HG03520 (cell line): ENCODE results near the gene FPGT.
A peak's percentile ranks its signal among the peaks of the same experiment; 100 is the strongest.
"Not testable (repeated sequence)": the region's sequence is repeated elsewhere in the genome, so short reads cannot be mapped to it uniquely, and the experiment has no call there.

Experiments
- ATAC-seq: cut with Tn5 transposase; IDR thresholded peaks from one replicate; pipeline ENCODE4 v1.9.1; 2021; ENCODE audit warnings: mild to moderate bottlenecking, moderate library complexity; ENCODE audit not compliant: unreplicated experiment

Gene FPGT

GRCh38 chr1:74197657-74198552 is at the start of gene FPGT, which contains the start of gene LRRIQ3:
Gene FPGT, plus strand, starts transcription at chr1:74198242. Its CDS starts 37 bp downstream, at chr1:74198279.
Gene LRRIQ3, minus strand, starts transcription at chr1:74198176. Its CDS starts 14,492 bp downstream, at chr1:74183684.
- peak; percentile 92 for ATAC-seq

GRCh38 chr1:74160046-74160445 is 38.0 kb upstream of the FPGT start:
- ATAC-seq: no peak

GRCh38 chr1:74161497-74161896 is 36.5 kb upstream of the FPGT start:
- ATAC-seq: no peak

- no peak for ATAC-seq
Observed at GRCh38 chr1:74162333-74162732, 35.7 kb upstream of the FPGT start.

- ATAC-seq: not testable (repeated sequence)
Observed at GRCh38 chr1:74174423-74174822, 23.6 kb upstream of the FPGT start.

- no peak for ATAC-seq
Observed at GRCh38 chr1:74180490-74180889, 17.6 kb upstream of the FPGT start.

- ATAC-seq: no peak
Observed at GRCh38 chr1:74193908-74194307, 4.1 kb upstream of the FPGT start.

GRCh38 chr1:74195339-74195738 is 2.7 kb upstream of the FPGT start:
- no peak for ATAC-seq

GRCh38 chr1:74197255-74197654 is 787 bp upstream of the FPGT start:
- peak; percentile 10 for ATAC-seq

- ATAC-seq: no peak
Observed at GRCh38 chr1:74199504-74199903, 1.5 kb downstream of the FPGT start.

GRCh38 chr1:74205266-74205665 is 7.2 kb downstream of the FPGT start:
- ATAC-seq: no peak

- ATAC-seq: no peak
Observed at GRCh38 chr1:74215229-74215628, 17.2 kb downstream of the FPGT start.

GRCh38 chr1:74222701-74223100 is 24.7 kb downstream of the FPGT start:
- ATAC-seq: no peak

- no peak for ATAC-seq
Observed at GRCh38 chr1:74223453-74223852, 25.4 kb downstream of the FPGT start.

GRCh38 chr1:74235153-74235552 is 37.1 kb downstream of the FPGT start, which contains the start of gene TNNI3K:
Gene TNNI3K, plus strand, starts transcription at chr1:74235387. Its CDS starts 65 bp downstream, at chr1:74235452.
- ATAC-seq: no peak

- ATAC-seq: no peak
Observed at GRCh38 chr1:74236440-74236839, 38.4 kb downstream of the FPGT start.

GRCh38 chr1:74237035-74237434 is 39.0 kb downstream of the FPGT start:
- no peak for ATAC-seq

GRCh38 chr1:74237787-74238186 is 39.7 kb downstream of the FPGT start:
- ATAC-seq: no peak

GRCh38 chr1:74245168-74245772 is 47.2 kb downstream of the FPGT start:
- no peak for ATAC-seq

GRCh38 chr1:74246315-74246714 is 48.3 kb downstream of the FPGT start:
- ATAC-seq: no peak

GRCh38 chr1:74247881-74248528 is 50.0 kb downstream of the FPGT start:
- ATAC-seq: no peak
